ENCODE data around the gene ARFGAP3. TPM values are rescaled to one million over a fixed set of nuclear protein-coding genes. Genes with fewer than 3 reads are reported as not detected.

Gene ARFGAP3
- total RNA-seq, 1 donor from 2014 or later: 29.8 TPM

- no peaks in the 10 kb centered on the region for H3K27me3 Mint-ChIP-seq (ENCODE audit: unreplicated experiment)
- peak overlapping the region; percentile 28 for H3K27ac Mint-ChIP-seq (ENCODE audit: unreplicated experiment)
- peak overlapping the region; percentile 44 for H3K4me3 Mint-ChIP-seq (ENCODE audit: unreplicated experiment)
- peaks cover 5% of the 10 kb centered on the region for H3K4me1 Mint-ChIP-seq (ENCODE audit: unreplicated experiment)
- no peak for DNase-seq (ENCODE audit: low spot score)
- peaks cover 36% of the 10 kb centered on the region for H3K36me3 Mint-ChIP-seq (ENCODE audit: low read depth, unreplicated experiment)
- TF ChIP-seq CTCF (IDR thresholded peaks at IDR 0.05; ENCODE audit: unreplicated experiment): no peak
- H3K9me3 Mint-ChIP-seq (ENCODE audit: unreplicated experiment): no peaks in the 10 kb centered on the region
These were observed 32.2 kb upstream of the ARFGAP3 start for GRCh38 chr22:42889304-42889703.

GRCh38 chr22:42887523-42888507 is 30.7 kb upstream of the ARFGAP3 start:
- no peak for TF ChIP-seq CTCF (IDR thresholded peaks at IDR 0.05; ENCODE audit: unreplicated experiment)
- H3K27ac Mint-ChIP-seq (ENCODE audit: unreplicated experiment): peak overlapping the region; percentile 31
- peaks cover 42% of the 10 kb centered on the region for H3K36me3 Mint-ChIP-seq (ENCODE audit: low read depth, unreplicated experiment)
- peaks cover 5% of the 10 kb centered on the region for H3K4me1 Mint-ChIP-seq (ENCODE audit: unreplicated experiment)
- H3K4me3 Mint-ChIP-seq (ENCODE audit: unreplicated experiment): no peak overlapping the region
- no peak for DNase-seq (ENCODE audit: low spot score)
- no peaks in the 10 kb centered on the region for H3K27me3 Mint-ChIP-seq (ENCODE audit: unreplicated experiment)
- no peaks in the 10 kb centered on the region for H3K9me3 Mint-ChIP-seq (ENCODE audit: unreplicated experiment)

GRCh38 chr22:42887120-42887519 is 30.0 kb upstream of the ARFGAP3 start:
- Mint-ChIP-seq H3K27ac (ENCODE audit: unreplicated experiment) (no peak overlapping the region), H3K36me3 (ENCODE audit: low read depth, unreplicated experiment) (peaks cover 43% of the 10 kb centered on the region), H3K9me3 (ENCODE audit: unreplicated experiment) (no peaks in the 10 kb centered on the region), H3K4me1 (ENCODE audit: unreplicated experiment) (peaks cover 5% of the 10 kb centered on the region), H3K27me3 (ENCODE audit: unreplicated experiment) (no peaks in the 10 kb centered on the region), H3K4me3 (ENCODE audit: unreplicated experiment) (no peak overlapping the region)
- TF ChIP-seq CTCF (IDR thresholded peaks at IDR 0.05; ENCODE audit: unreplicated experiment): no peak
- DNase-seq (ENCODE audit: low spot score): no peak

GRCh38 chr22:42885446-42885845 is 28.4 kb upstream of the ARFGAP3 start:
- no peak for TF ChIP-seq CTCF (IDR thresholded peaks at IDR 0.05; ENCODE audit: unreplicated experiment)
- Mint-ChIP-seq H3K4me3 (ENCODE audit: unreplicated experiment) (no peak overlapping the region), H3K36me3 (ENCODE audit: low read depth, unreplicated experiment) (peaks cover 40% of the 10 kb centered on the region), H3K4me1 (ENCODE audit: unreplicated experiment) (no peaks in the 10 kb centered on the region), H3K27ac (ENCODE audit: unreplicated experiment) (no peak overlapping the region), H3K27me3 (ENCODE audit: unreplicated experiment) (peaks cover 1% of the 10 kb centered on the region), H3K9me3 (ENCODE audit: unreplicated experiment) (no peaks in the 10 kb centered on the region)
- no peak for DNase-seq (ENCODE audit: low spot score)

Data from endothelial cell (in vitro differentiated cells).